ENCODE results near the gene TNNC1.

- TF ChIP-seq ZFP30 (CRISPR knock-in tag; IDR thresholded peaks at IDR 0.05) (no peak), TSHZ2 (CRISPR knock-in tag; IDR thresholded peaks at IDR 0.05) (no peak), PATZ1 (CRISPR knock-in tag; IDR thresholded peaks at IDR 0.05; ENCODE audit: borderline replicate concordance) (no peak), TOX (CRISPR knock-in tag; IDR thresholded peaks at IDR 0.05; ENCODE audit: borderline replicate concordance) (no peak), ARNTL (CRISPR knock-in tag; IDR thresholded peaks at IDR 0.05; ENCODE audit: borderline replicate concordance, low read depth) (no peak), BACH2 (CRISPR knock-in tag; IDR thresholded peaks at IDR 0.05; ENCODE audit: borderline replicate concordance) (no peak)
- TF ChIP-seq, protein P1, sequence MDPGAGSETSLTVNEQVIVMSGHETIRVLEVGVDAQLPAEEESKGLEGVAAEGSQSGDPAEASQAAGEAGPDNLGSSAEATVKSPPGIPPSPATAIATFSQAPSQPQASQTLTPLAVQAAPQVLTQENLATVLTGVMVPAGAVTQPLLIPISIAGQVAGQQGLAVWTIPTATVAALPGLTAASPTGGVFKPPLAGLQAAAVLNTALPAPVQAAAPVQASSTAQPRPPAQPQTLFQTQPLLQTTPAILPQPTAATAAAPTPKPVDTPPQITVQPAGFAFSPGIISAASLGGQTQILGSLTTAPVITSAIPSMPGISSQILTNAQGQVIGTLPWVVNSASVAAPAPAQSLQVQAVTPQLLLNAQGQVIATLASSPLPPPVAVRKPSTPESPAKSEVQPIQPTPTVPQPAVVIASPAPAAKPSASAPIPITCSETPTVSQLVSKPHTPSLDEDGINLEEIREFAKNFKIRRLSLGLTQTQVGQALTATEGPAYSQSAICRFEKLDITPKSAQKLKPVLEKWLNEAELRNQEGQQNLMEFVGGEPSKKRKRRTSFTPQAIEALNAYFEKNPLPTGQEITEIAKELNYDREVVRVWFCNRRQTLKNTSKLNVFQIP (CRISPR knock-in tag; IDR thresholded peaks at IDR 0.05; ENCODE audit: borderline replicate concordance, low read depth): no peak
Measured at GRCh38 chr3:52477796-52478095, 23.9 kb upstream of the TNNC1 start.
